Tibial artery (tissue), 4 donors: Measurements from ENCODE around the gene ST3GAL4.
A peak's percentile ranks its signal among the peaks of the same experiment; 100 is the strongest.

Source experiments
- DNase-seq, 2 donors: peaks; one replicate each; pipeline ENCODE4 v3.0.0-alpha.2; 2019
- H3K27ac ChIP-seq, 2 donors: fragments of 200-600 bp; sonication (generic) in 1 of 2; 1 replicate in 1 of 2; 2 replicates in 1 of 2; pipeline ENCODE4 v1.5.1; 2018 to 2019; ENCODE audit warnings: mild to moderate bottlenecking in 1 of 2
- H3K27me3 ChIP-seq, 2 donors: fragments of 200-600 bp; sonication (generic) in 1 of 2; one replicate each; pipeline versions ENCODE4 v1.5.1 to v1.6.0; 2016 to 2019
- H3K36me3 ChIP-seq, 3 donors: fragments of 200-600 bp; sonication (generic) in 2 of 3; one replicate each; pipeline ENCODE4 v1.5.1; 2016 to 2019; ENCODE audit warnings: mild to moderate bottlenecking in 2 of 3
- H3K4me1 ChIP-seq, 4 donors: fragments of 200-600 bp; sonication (generic) in 2 of 4; 1 replicate in 3 of 4; 2 replicates in 1 of 4; pipeline ENCODE4 v1.5.1; 2016 to 2019
- H3K4me3 ChIP-seq, 2 donors: fragments of 200-600 bp; sonication (generic) in 1 of 2; 1 replicate in 1 of 2; 2 replicates in 1 of 2; pipeline ENCODE4 v1.5.1; 2018 to 2019; ENCODE audit warnings: mild to moderate bottlenecking in 2 of 2
- H3K9me3 ChIP-seq, 3 donors: fragments of 200-600 bp; sonication (generic) in 1 of 3; one replicate each; pipeline ENCODE4 v1.5.1; 2016 to 2019
- CTCF ChIP-seq, 2 experiments: fragments of 200-600 bp in 1 of 2; fragments of 450-650 bp in 1 of 2; IDR thresholded peaks; one replicate each; pipeline ENCODE4 v1.5.1; 2017 to 2019; ENCODE audit warnings: antibody characterized with exemption in 2 of 2, mild to moderate bottlenecking in 1 of 2, moderate library complexity in 1 of 2
- intact Hi-C: fragments of 100-400 bp; cut with DNase I; formaldehyde crosslinking; loops from one replicate; pipeline ENCODE4 v1.15.0; 2023; ENCODE audit warnings: low total_unique reads

ST3GAL4 gene

GRCh38 chr11:126419801-126420697 lies 64.6 kb downstream of the ST3GAL4 start:
- no peak for DNase-seq
- H3K4me1 ChIP-seq = peaks cover 0 to 31% (median 23%) of the 10 kb centered on the region in 4 donors
- H3K4me3 ChIP-seq = no peak overlapping the region
- intact Hi-C loops = loop anchor here (10.0 kb wide), 1 partner anchor 105 kb away; no protein-coding TSS in a partner anchor
- no peaks in the 10 kb centered on the region for H3K9me3 ChIP-seq
- TF ChIP-seq CTCF (IDR thresholded peaks at IDR 0.05) = no peak
- H3K36me3 ChIP-seq = no peaks in the 10 kb centered on the region
- peak overlapping the region in 1 of 2 donors; percentile 40 for H3K27ac ChIP-seq
- H3K27me3 ChIP-seq = no peaks in the 10 kb centered on the region

GRCh38 chr11:126420698-126421256 lies 65.3 kb downstream of the ST3GAL4 start:
- no peak for DNase-seq
- intact Hi-C loops = no loop called here
- H3K27ac ChIP-seq = peak overlapping the region in 1 of 2 donors; percentile 24
- H3K36me3 ChIP-seq = no peaks in the 10 kb centered on the region
- H3K27me3 ChIP-seq = no peaks in the 10 kb centered on the region
- no peaks in the 10 kb centered on the region for H3K9me3 ChIP-seq
- H3K4me3 ChIP-seq = no peak overlapping the region
- H3K4me1 ChIP-seq = peaks cover 0 to 23% (median 16%) of the 10 kb centered on the region in 4 donors
- TF ChIP-seq CTCF (IDR thresholded peaks at IDR 0.05) = no peak

GRCh38 chr11:126421271-126421671 lies 65.8 kb downstream of the ST3GAL4 start:
- Histone ChIP-seq H3K4me3 (no peak overlapping the region), H3K27ac (peak overlapping the region in 1 of 2 donors; percentile 24), H3K36me3 (no peaks in the 10 kb centered on the region), H3K9me3 (no peaks in the 10 kb centered on the region), H3K4me1 (peaks cover 0 to 18% (median 11%) of the 10 kb centered on the region in 4 donors), H3K27me3 (no peaks in the 10 kb centered on the region)
- no peak for TF ChIP-seq CTCF (IDR thresholded peaks at IDR 0.05)
- intact Hi-C loops = no loop called here
- DNase-seq = no peak

- intact Hi-C loops = no loop called here
- H3K4me1 ChIP-seq = peaks cover 0 to 12% (median 6%) of the 10 kb centered on the region in 4 donors
These were observed 67.0 kb downstream of the ST3GAL4 start for GRCh38 chr11:126422446-126422845.

GRCh38 chr11:126423154-126423553 lies 67.7 kb downstream of the ST3GAL4 start:
- no peaks in the 10 kb centered on the region for H3K27me3 ChIP-seq
- no peak overlapping the region for H3K4me3 ChIP-seq
- intact Hi-C loops = no loop called here
- no peaks in the 10 kb centered on the region for H3K9me3 ChIP-seq
- TF ChIP-seq CTCF (IDR thresholded peaks at IDR 0.05) = no peak
- H3K36me3 ChIP-seq = no peaks in the 10 kb centered on the region
- H3K4me1 ChIP-seq = peaks cover 0 to 12% (median 6%) of the 10 kb centered on the region in 4 donors
- no peak overlapping the region for H3K27ac ChIP-seq
- DNase-seq = no peak

More at GRCh38 chr11:126422446-126422845, 67.0 kb downstream of the ST3GAL4 start:
- Histone ChIP-seq H3K4me3 (no peak overlapping the region), H3K27me3 (no peaks in the 10 kb centered on the region), H3K36me3 (no peaks in the 10 kb centered on the region), H3K27ac (no peak overlapping the region), H3K9me3 (no peaks in the 10 kb centered on the region)
- TF ChIP-seq CTCF (IDR thresholded peaks at IDR 0.05) = no peak
- no peak for DNase-seq
